GM12865 (cell line): Measurements from ENCODE around the gene TCF23.

Source experiments
- DNase-seq: peaks from one replicate; pipeline ENCODE4 v3.0.0; 2010; ENCODE audit warnings: low read depth
- H3K4me3 ChIP-seq: 2 replicates; pipeline ENCODE4 v1.5.1; 2011; ENCODE audit warnings: mild to moderate bottlenecking, low read depth, low read length, control low read depth
- TF ChIP-seq, protein P1 (sequence below): IDR thresholded peaks from 2 replicates; pipeline ENCODE4 v1.5.1; 2011; ENCODE audit warnings: low read length, control low read depth, low read depth, inconsistent platforms; ENCODE audit not compliant: insufficient read depth; ENCODE audit errors: missing control alignments

TCF23 gene

DNA sequence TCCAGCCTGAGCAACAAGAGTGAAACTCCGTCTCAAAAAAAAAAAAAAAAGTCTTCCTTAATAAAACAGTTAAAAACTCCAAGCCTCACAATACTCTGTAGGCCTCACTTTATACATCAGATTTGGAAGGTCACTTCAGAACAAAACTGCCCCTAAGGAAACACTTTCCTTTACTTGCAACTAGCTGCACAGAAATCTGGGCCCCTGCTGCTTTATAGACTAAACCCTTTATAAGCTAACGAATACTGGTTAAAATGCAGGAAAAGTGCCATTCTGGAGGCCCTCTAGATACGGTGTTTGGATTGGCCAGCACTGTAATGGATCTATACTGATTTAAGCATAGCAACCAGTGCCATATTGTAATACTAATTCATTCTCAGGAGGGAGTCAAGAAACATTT, 23.7 kb upstream of the TCF23 start:
- no peak for DNase-seq
- no peak overlapping the region for H3K4me3 ChIP-seq
- TF ChIP-seq, protein P1, sequence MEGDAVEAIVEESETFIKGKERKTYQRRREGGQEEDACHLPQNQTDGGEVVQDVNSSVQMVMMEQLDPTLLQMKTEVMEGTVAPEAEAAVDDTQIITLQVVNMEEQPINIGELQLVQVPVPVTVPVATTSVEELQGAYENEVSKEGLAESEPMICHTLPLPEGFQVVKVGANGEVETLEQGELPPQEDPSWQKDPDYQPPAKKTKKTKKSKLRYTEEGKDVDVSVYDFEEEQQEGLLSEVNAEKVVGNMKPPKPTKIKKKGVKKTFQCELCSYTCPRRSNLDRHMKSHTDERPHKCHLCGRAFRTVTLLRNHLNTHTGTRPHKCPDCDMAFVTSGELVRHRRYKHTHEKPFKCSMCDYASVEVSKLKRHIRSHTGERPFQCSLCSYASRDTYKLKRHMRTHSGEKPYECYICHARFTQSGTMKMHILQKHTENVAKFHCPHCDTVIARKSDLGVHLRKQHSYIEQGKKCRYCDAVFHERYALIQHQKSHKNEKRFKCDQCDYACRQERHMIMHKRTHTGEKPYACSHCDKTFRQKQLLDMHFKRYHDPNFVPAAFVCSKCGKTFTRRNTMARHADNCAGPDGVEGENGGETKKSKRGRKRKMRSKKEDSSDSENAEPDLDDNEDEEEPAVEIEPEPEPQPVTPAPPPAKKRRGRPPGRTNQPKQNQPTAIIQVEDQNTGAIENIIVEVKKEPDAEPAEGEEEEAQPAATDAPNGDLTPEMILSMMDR, result no peak

DNA sequence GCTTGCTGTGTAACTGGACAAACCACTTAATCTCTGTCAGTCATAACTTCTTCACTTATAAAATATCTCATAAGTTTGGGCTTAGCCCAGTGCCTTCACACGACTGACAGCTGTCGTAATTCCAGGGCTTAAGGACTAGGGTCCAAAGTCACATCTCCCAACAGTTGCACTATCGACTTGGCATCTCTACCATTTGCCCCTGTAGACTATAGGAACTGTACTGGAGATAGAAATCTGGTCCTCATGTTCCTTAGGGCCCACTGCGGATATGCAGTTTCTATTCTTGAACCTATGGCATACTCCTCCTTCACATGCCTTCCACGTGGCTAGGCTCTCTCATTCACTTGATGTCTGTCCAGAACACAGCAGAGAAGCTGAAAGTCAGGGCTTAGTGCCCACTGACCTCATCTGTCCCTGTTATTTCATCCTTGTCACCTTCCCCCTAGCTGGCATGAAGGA, 22.5 kb upstream of the TCF23 start:
- DNase-seq, result no peak
- no peak overlapping the region for H3K4me3 ChIP-seq
- TF ChIP-seq, protein P1, result no peak

DNA sequence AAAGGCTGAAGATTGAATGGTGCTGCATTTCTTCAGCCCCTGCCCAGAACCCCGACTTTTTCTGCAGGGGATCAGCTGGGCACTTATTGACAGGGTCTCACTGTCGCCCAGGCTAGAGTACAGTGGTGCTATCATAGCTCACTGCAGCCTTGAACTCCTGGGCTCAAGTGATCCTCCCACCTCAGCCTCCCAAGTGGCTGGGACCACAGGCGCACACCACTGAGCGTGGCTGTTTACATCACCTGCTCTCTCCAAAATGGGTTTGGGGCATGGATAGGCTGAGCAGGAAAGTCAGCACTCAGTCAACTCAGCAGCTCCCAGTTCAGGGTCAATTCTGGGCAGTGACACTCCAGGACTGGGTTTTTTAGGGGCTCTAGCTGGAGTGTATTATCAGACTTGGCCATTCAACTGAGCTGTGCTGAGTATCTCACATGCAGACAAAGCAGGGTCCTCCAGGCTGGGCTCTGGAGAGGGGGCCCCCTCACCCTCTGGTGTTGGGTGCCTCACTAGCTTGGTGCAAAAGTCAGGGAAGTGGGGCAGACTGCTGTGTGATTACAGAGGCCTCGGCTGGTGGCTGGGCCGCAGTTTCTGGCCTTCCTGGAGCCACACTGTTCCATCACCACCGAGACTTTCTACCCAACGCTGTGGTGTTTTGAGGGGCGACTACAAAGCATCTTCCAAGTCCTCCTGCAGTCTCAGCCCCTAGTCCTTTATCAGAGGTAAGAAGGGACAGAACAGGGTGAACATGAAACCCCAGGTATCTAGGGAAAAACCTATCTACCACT, 20.7 kb upstream of the TCF23 start:
- TF ChIP-seq, protein P1, result no peak
- no peak overlapping the region for H3K4me3 ChIP-seq
- DNase-seq, result no peak

GRCh38 chr2:27128668-27129571, 19.9 kb upstream of the TCF23 start:
- TF ChIP-seq, protein P1, result no peak
- H3K4me3 ChIP-seq, result no peak overlapping the region
- DNase-seq, result no peak

DNA sequence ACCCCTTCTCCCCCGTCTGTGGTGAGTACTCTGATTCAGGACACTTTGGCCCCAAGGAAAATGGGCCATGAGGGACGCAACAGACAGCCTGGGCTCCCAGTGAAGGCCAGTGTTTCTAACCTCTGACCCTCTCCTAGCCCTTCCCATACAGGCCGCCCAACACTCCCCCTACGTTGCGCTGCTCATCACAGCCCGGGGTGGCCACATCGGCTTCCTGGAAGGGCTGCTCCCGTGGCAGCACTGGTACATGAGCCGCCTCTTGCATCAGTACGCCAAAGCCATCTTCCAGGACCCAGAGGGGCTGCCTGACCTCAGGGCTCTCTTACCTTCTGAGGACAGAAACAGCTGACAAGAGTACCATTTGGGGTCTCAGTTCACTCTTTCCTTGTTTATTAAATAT, 18.4 kb upstream of the TCF23 start:
- DNase-seq, result no peak
- TF ChIP-seq, protein P1, result no peak

GRCh38 chr2:27131429-27131828, 17.4 kb upstream of the TCF23 start:
- TF ChIP-seq, protein P1, result no peak
- no peak overlapping the region for H3K4me3 ChIP-seq
- no peak for DNase-seq

More for the DNA sequence above, 18.4 kb upstream of the TCF23 start:
- H3K4me3 ChIP-seq, result no peak overlapping the region
